Body of pancreas (tissue), 4 donors: ENCODE data around the gene RNF112. TPM values are rescaled to one million over a fixed set of nuclear protein-coding genes. Genes with fewer than 3 reads are reported as not detected.

Experiments
- ATAC-seq: fragments of 150-250 bp; one replicate; pipeline ENCODE4 v1.9.1; 2016
- DNase-seq, 4 donors: peaks; one replicate each; pipeline ENCODE4 v3.0.0-alpha.2; 2019
- H3K27ac ChIP-seq, 4 donors: fragments of 200-600 bp; sonication (generic); 1 replicate in 3 of 4; 2 replicates in 1 of 4; pipeline versions ENCODE4 v1.5.1 to v1.6.1; 2016 to 2019; ENCODE audit warnings: mild to moderate bottlenecking in 1 of 4, mixed read lengths in 1 of 4, moderate library complexity in 1 of 4
- H3K27me3 ChIP-seq, 2 donors: fragments of 200-600 bp; sonication (generic); one replicate each; pipeline ENCODE4 v1.6.0; 2016; ENCODE audit warnings: mild to moderate bottlenecking in 1 of 2
- H3K36me3 ChIP-seq, 2 donors: fragments of 200-600 bp; sonication (generic); replicated peaks in 1 of 2; 2 replicates each; pipeline ENCODE4 v1.5.1; 2016; ENCODE audit warnings: low read depth in 2 of 2; ENCODE audit not compliant: insufficient read depth in 1 of 2
- H3K4me1 ChIP-seq: fragments of 200-600 bp; sonication (generic); one replicate; pipeline ENCODE4 v1.6.0; 2016
- H3K4me3 ChIP-seq, 2 donors: fragments of 200-600 bp; sonication (generic); 1 replicate in 1 of 2; 2 replicates in 1 of 2; pipeline ENCODE4 v1.5.1; 2016 to 2019
- H3K9me3 ChIP-seq, 3 donors: fragments of 200-600 bp; sonication (generic); 1 replicate in 2 of 3; 2 replicates in 1 of 3; pipeline ENCODE4 v1.5.1; 2016
- POLR2A ChIP-seq, 3 donors: fragments of 450-650 bp; IDR thresholded peaks; one replicate each; pipeline ENCODE4 v1.6.1; 2016; ENCODE audit warnings: antibody characterized with exemption in 3 of 3, mild to moderate bottlenecking in 2 of 3
- WGBS, 2 donors: methylation state at CpG; one replicate each; pipeline ENCODE4 v1.1.5; 2017; 5-methylcytosine and 5-hydroxymethylcytosine counted together
- intact Hi-C: fragments of 100-400 bp; cut with DNase I; formaldehyde crosslinking; loops from one replicate; pipeline ENCODE4 v1.15.1; 2023
- total RNA-seq, 2 donors: library from RNA; depleted of rRNA; stranded (reverse); fragments of >200 nt; gene quantifications; one replicate each; pipeline ENCODE4 v1.1.0, GENCODE V29; 2016
- TF ChIP-seq, protein P1 (sequence below), 7 experiments: fragments of 450-650 bp in 4 of 7; fragments of 200-600 bp in 3 of 7; sonication (generic) in 3 of 7; IDR thresholded peaks; one replicate each; pipeline ENCODE4 v1.5.1; 2016 to 2019; ENCODE audit warnings: antibody characterized with exemption in 7 of 7

Gene RNF112
- total RNA-seq, 2 donors from 2014 or later: 0.52 to 5.9 TPM

- intact Hi-C loops: no loop called here
- no peak overlapping the region for H3K4me3 ChIP-seq
- H3K36me3 ChIP-seq: no peaks in the 10 kb centered on the region
- WGBS, 2 donors: 60 to 69% methylated on average over 1 to 3 of the region's 3 CpGs
- DNase-seq (no peak), ATAC-seq (no peak)
- no peak overlapping the region for H3K27ac ChIP-seq
- H3K4me1 ChIP-seq: no peaks in the 10 kb centered on the region
- no peaks in the 10 kb centered on the region for H3K9me3 ChIP-seq
- H3K27me3 ChIP-seq: no peaks in the 10 kb centered on the region
- TF ChIP-seq, protein P1, sequence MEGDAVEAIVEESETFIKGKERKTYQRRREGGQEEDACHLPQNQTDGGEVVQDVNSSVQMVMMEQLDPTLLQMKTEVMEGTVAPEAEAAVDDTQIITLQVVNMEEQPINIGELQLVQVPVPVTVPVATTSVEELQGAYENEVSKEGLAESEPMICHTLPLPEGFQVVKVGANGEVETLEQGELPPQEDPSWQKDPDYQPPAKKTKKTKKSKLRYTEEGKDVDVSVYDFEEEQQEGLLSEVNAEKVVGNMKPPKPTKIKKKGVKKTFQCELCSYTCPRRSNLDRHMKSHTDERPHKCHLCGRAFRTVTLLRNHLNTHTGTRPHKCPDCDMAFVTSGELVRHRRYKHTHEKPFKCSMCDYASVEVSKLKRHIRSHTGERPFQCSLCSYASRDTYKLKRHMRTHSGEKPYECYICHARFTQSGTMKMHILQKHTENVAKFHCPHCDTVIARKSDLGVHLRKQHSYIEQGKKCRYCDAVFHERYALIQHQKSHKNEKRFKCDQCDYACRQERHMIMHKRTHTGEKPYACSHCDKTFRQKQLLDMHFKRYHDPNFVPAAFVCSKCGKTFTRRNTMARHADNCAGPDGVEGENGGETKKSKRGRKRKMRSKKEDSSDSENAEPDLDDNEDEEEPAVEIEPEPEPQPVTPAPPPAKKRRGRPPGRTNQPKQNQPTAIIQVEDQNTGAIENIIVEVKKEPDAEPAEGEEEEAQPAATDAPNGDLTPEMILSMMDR (IDR thresholded peaks at IDR 0.05): no peak
- no peak for TF ChIP-seq POLR2A (IDR thresholded peaks at IDR 0.05)
These were observed 42.3 kb downstream of the RNF112 start for GRCh38 chr17:19453296-19453695.

DNA sequence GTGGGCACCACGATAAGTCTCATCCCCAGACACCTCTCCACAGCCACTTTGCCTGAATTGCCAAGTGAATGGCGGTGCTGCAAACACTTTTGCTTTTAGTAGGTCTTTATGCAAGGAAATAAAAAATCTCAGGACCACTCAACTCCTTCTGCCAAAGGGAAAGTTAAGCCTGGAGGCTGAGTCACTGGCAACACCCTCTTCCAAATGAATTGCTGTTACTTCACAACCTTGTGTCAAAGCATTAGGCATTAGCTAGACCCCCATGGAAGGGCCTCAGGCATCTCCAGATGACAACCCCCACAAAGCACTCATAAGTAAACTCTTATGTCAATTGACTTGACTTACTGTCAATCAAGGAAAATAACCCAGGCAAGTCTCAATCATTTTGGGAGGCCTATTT, 43.0 kb downstream of the RNF112 start:
- WGBS, 2 donors: 65 to 89% methylated on average over 2 of the region's 2 CpGs
- intact Hi-C loops: no loop called here
- H3K36me3 ChIP-seq: no peaks in the 10 kb centered on the region
- H3K27me3 ChIP-seq: no peaks in the 10 kb centered on the region
- H3K4me3 ChIP-seq: no peak overlapping the region
- DNase-seq: no peak
- no peak overlapping the region for H3K27ac ChIP-seq
- H3K4me1 ChIP-seq: no peaks in the 10 kb centered on the region
- ATAC-seq: no peak
- H3K9me3 ChIP-seq: no peaks in the 10 kb centered on the region
- TF ChIP-seq POLR2A (IDR thresholded peaks at IDR 0.05): no peak
- TF ChIP-seq, protein P1 (IDR thresholded peaks at IDR 0.05): no peak

- WGBS, 2 donors: 67 to 83% methylated on average over 6 of the region's 6 CpGs
- Histone ChIP-seq H3K36me3 (no peaks in the 10 kb centered on the region), H3K4me1 (no peaks in the 10 kb centered on the region), H3K9me3 (no peaks in the 10 kb centered on the region), H3K4me3 (no peak overlapping the region), H3K27me3 (no peaks in the 10 kb centered on the region), H3K27ac (no peak overlapping the region)
- DNase-seq (no peak), ATAC-seq (no peak)
- no peak for TF ChIP-seq POLR2A (IDR thresholded peaks at IDR 0.05)
- TF ChIP-seq, protein P1 (IDR thresholded peaks at IDR 0.05): no peak
- intact Hi-C loops: no loop called here
These were observed 45.2 kb downstream of the RNF112 start for GRCh38 chr17:19456016-19456927.

DNA sequence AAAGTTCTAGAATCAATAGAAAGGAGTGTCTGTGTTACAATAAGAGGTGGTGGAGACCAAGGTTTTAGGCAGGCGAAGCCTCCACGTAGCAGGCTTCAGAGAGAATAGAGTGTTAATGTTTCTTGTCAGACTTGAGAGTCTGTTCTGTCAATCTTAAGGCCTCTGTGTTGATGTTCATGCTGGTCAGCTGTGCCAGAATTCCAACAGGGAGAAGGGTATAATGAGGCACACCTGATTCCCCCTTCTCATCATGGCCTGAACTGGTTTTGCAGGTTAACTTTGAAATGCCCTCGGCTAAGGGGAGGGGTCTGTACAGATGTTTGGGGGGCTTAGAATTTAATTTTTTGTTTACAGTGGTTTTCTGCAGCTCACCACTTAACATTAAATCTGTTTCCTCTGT, 46.0 kb downstream of the RNF112 start:
- no peak for ATAC-seq
- Histone ChIP-seq H3K36me3 (no peaks in the 10 kb centered on the region), H3K4me1 (no peaks in the 10 kb centered on the region), H3K27ac (no peak overlapping the region), H3K27me3 (no peaks in the 10 kb centered on the region), H3K4me3 (no peak overlapping the region), H3K9me3 (no peaks in the 10 kb centered on the region)
- intact Hi-C loops: no loop called here
- TF ChIP-seq, protein P1 (IDR thresholded peaks at IDR 0.05): no peak
- no peak for TF ChIP-seq POLR2A (IDR thresholded peaks at IDR 0.05)
- 65 to 80% methylated on average over 3 of the region's 3 CpGs for WGBS, 2 donors
- no peak for DNase-seq
